Measurements from ENCODE around the gene FAIM2.

FAIM2 gene

DNA sequence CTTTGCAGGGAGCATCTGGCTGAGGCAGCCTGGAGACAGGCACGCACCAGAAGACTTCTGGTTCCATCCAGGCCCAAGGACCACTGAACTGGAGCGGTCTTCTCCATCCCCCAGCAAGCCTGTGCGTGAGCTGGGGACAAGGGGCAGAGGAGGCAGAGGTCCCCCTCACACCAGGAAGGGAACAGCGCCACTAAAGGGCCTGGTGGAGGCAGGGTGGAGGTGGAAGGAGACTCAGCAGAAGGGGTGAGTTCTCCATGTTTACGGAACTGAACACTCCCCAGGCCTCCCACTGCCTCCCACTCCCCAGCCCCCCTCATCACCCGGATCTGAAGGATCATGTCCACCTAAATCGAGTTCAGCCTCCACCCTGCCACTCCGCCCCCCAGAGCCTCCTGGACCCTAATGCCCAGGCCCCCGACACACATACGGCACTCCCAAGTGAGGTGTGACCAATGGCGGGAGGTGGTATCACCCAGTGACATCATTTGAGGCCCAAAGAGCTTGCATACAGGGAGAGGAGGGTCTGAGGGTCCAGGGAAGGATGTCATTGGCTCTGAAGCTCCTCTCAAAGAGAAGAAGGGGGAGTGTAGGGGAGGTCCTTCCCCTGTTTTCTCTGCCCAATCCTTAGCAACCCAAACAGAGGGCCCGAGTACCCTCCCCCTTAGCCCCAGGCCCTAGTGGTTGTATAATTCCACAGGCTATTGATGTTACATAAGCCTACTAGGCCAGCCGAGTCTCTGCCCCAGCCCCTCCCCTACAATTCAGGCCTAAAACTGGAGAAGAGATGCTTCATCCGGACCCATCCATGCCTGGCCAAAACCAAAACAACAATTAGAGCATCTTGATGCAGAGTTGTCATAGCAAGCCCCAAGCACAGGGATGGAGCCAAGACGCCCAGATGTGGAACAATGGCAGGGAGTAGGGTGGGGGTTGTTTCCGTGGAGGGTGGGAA, 1.0 kb downstream of the FAIM2 start:
- Histone ChIP-seq H3K9ac (ENCODE audit: low read depth, low read length) (no peak overlapping the region), H3K27me3 (ENCODE audit: insufficient read depth, low read length) (peaks cover 25% of the 10 kb centered on the region), H3K36me3 (ENCODE audit: insufficient read depth, low read length) (no peaks in the 10 kb centered on the region), H3K4me1 (ENCODE audit: insufficient read depth, low read length) (0 out of 2 replicates have a peak, but pooled peaks cover 4% of the 10 kb centered on the region), H3K27ac (ENCODE audit: low read depth, low read length) (no peak overlapping the region), H3K9me3 (ENCODE audit: insufficient read depth, low read depth, low read length) (no peaks in the 10 kb centered on the region), H3K4me3 (ENCODE audit: low read length) (no peak overlapping the region)
- 82% methylated on average over 15 of the region's 16 CpGs for WGBS

DNA sequence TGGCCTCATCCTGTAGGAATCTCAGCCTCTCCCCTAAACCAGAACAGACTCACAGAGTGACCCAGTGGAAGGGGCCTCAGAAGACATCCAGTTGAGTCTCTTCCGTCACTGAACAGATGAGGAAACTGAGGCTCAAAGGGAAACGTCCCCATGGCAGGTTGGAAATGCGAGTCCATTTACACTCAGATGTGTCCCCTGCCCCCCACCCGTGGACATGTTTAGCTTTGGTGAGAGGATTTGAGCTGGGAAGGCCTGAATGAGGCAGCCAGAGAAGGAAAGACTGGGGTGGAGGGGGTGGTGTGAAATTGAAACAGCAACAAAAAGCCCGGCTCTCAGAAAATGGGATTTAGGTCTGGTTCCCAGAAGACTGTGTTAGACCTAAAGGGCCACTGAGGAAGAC, 1.7 kb downstream of the FAIM2 start:
- H3K9me3 ChIP-seq (ENCODE audit: insufficient read depth, low read depth, low read length), result no peaks in the 10 kb centered on the region
- peaks cover 25% of the 10 kb centered on the region for H3K27me3 ChIP-seq (ENCODE audit: insufficient read depth, low read length)
- 0 out of 2 replicates have a peak, but pooled peaks cover 4% of the 10 kb centered on the region for H3K4me1 ChIP-seq (ENCODE audit: insufficient read depth, low read length)
- no peak overlapping the region for H3K4me3 ChIP-seq (ENCODE audit: low read length)
- H3K27ac ChIP-seq (ENCODE audit: low read depth, low read length), result no peak overlapping the region
- WGBS, result 94% methylated on average over 5 of the region's 5 CpGs
- H3K36me3 ChIP-seq (ENCODE audit: insufficient read depth, low read length), result no peaks in the 10 kb centered on the region
- no peak overlapping the region for H3K9ac ChIP-seq (ENCODE audit: low read depth, low read length)

DNA sequence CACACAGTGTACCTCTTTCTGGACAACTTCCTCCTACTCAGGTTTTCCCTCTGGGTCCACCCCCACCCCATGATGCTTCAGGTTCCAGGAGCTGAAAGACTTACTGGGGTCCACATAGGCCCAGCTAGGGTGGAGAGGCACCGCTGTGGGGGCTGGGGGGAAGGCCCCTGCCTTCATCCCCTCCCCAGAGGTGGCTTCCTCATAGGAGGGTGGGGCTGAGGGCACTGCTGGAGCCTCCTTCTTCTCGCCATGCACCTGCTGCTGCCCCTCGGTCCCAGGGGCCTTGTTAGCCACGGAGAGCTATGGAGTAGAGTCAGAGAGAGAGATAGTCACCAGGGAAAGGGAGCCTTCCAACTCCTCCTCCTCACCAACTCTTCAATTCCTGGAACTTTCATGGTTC, 2.7 kb downstream of the FAIM2 start:
- H3K9me3 ChIP-seq (ENCODE audit: insufficient read depth, low read depth, low read length), result no peaks in the 10 kb centered on the region
- no peak overlapping the region for H3K4me3 ChIP-seq (ENCODE audit: low read length)
- no peak overlapping the region for H3K9ac ChIP-seq (ENCODE audit: low read depth, low read length)
- 93% methylated on average over 3 of the region's 4 CpGs for WGBS
- H3K27ac ChIP-seq (ENCODE audit: low read depth, low read length), result no peak overlapping the region
- peaks cover 25% of the 10 kb centered on the region for H3K27me3 ChIP-seq (ENCODE audit: insufficient read depth, low read length)
- no peaks in the 10 kb centered on the region for H3K36me3 ChIP-seq (ENCODE audit: insufficient read depth, low read length)
- 0 out of 2 replicates have a peak, but pooled peaks cover 4% of the 10 kb centered on the region for H3K4me1 ChIP-seq (ENCODE audit: insufficient read depth, low read length)

DNA sequence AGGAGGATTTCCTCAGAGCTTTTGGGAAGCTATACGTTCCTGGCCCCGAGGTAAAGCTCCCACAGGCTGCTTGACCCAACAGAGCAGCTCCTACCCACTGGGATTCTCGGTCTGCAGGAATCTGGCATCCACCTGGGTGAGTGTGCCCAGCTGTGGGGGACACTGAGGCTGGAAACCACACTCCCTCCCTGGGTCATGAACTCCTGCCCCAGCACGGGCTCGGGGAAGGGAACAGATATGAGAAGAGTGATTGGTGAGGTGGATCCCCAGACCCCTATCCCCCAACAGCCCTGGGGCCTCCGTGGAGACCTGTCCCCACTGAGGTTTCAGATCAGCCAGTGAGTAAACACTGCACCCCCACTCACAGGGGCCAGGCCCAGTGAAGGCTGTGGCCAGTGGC, 3.3 kb downstream of the FAIM2 start:
- no peak overlapping the region for H3K4me3 ChIP-seq (ENCODE audit: low read length)
- H3K27me3 ChIP-seq (ENCODE audit: insufficient read depth, low read length), result peaks cover 25% of the 10 kb centered on the region
- 77% methylated on average over 4 of the region's 6 CpGs for WGBS
- no peaks in the 10 kb centered on the region for H3K36me3 ChIP-seq (ENCODE audit: insufficient read depth, low read length)
- 0 out of 2 replicates have a peak, but pooled peaks cover 4% of the 10 kb centered on the region for H3K4me1 ChIP-seq (ENCODE audit: insufficient read depth, low read length)
- no peak overlapping the region for H3K9ac ChIP-seq (ENCODE audit: low read depth, low read length)
- no peak overlapping the region for H3K27ac ChIP-seq (ENCODE audit: low read depth, low read length)
- no peaks in the 10 kb centered on the region for H3K9me3 ChIP-seq (ENCODE audit: insufficient read depth, low read depth, low read length)

DNA sequence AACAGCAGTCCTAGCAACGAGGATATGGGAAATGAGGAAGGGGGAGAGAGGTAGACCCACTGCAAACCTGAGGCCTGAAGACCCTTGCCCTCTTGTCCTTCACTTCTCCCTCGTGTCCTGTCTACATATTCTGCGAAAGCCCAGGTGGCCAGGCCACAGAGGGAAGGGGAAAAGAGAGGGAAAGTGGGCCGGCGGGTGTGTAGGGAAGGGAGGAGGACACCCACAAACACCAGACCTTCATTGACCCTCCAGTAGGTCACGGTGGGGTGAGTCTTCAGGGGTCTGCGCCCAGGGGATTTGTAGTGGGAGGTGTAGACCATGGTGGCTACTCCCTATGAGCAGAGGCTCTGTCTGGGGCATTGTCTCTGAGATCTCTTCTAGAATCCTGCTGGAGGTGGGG, 3.8 kb downstream of the FAIM2 start:
- Histone ChIP-seq H3K27ac (ENCODE audit: low read depth, low read length) (no peak overlapping the region), H3K9me3 (ENCODE audit: insufficient read depth, low read depth, low read length) (no peaks in the 10 kb centered on the region), H3K9ac (ENCODE audit: low read depth, low read length) (no peak overlapping the region), H3K4me3 (ENCODE audit: low read length) (no peak overlapping the region), H3K36me3 (ENCODE audit: insufficient read depth, low read length) (no peaks in the 10 kb centered on the region), H3K27me3 (ENCODE audit: insufficient read depth, low read length) (peaks cover 23% of the 10 kb centered on the region), H3K4me1 (ENCODE audit: insufficient read depth, low read length) (0 out of 2 replicates have a peak, but pooled peaks cover 4% of the 10 kb centered on the region)
- 83% methylated on average over 5 of the region's 7 CpGs for WGBS

DNA sequence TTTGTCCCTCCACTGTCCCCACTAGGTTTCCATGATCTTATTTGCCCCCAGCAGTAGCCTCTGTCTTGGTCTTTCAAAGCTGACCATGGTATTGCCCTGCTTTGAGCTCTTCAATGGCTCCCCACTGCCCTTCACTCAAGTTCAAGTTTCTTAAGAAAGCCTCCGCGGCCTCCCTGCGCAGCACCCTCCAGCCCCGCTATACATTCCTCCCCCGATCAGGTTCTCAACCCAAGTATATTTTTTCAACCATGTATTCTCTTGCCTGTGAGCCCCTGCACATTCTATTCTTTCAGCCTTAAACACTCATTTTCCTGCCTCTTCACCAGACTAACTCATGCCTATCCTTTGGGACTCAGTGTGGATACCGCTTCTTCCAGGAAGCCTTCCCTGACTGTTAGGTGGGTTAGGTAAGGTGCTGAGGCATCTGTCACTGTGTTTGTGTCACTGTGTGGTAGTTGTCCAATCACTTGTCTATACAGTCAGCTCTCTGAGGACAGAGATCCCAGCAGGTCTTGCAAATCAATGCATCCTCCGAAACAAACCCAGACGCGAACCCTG, 4.3 kb downstream of the FAIM2 start:
- WGBS, result 91% methylated on average over 9 of the region's 9 CpGs
- Histone ChIP-seq H3K27ac (ENCODE audit: low read depth, low read length) (no peak overlapping the region), H3K36me3 (ENCODE audit: insufficient read depth, low read length) (no peaks in the 10 kb centered on the region), H3K27me3 (ENCODE audit: insufficient read depth, low read length) (peaks cover 18% of the 10 kb centered on the region), H3K9ac (ENCODE audit: low read depth, low read length) (no peak overlapping the region), H3K9me3 (ENCODE audit: insufficient read depth, low read depth, low read length) (no peaks in the 10 kb centered on the region), H3K4me3 (ENCODE audit: low read length) (no peak overlapping the region), H3K4me1 (ENCODE audit: insufficient read depth, low read length) (peaks cover 8% of the 10 kb centered on the region; the same call in 1 of the 2 replicates)

DNA sequence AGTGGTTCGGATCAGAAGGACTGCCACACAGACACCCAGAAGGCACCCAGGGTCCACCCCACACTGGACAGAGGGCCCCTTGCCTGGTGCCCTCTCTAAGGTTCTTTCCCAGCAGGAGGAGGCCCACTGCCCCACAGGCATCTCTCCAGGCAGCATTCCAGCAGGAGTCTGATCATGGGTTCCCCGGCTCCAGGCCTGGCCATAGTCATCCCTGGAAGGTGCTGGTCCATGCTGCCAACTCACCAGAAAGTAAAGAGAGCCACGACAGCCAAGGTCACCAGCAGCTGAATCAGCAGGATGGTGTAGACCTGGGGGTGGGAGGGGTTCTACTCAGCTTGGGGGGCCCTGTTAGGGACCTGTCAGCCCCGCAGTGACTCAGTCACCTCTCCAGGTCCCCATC, 6.4 kb downstream of the FAIM2 start:
- Histone ChIP-seq H3K27me3 (ENCODE audit: insufficient read depth, low read length) (no peaks in the 10 kb centered on the region), H3K4me1 (ENCODE audit: insufficient read depth, low read length) (peaks cover 9% of the 10 kb centered on the region; the same call in 1 of the 2 replicates), H3K9me3 (ENCODE audit: insufficient read depth, low read depth, low read length) (no peaks in the 10 kb centered on the region), H3K4me3 (ENCODE audit: low read length) (no peak overlapping the region), H3K36me3 (ENCODE audit: insufficient read depth, low read length) (no peaks in the 10 kb centered on the region), H3K27ac (ENCODE audit: low read depth, low read length) (no peak overlapping the region), H3K9ac (ENCODE audit: low read depth, low read length) (no peak overlapping the region)
- WGBS, result 94% methylated on average over 4 of the region's 4 CpGs

DNA sequence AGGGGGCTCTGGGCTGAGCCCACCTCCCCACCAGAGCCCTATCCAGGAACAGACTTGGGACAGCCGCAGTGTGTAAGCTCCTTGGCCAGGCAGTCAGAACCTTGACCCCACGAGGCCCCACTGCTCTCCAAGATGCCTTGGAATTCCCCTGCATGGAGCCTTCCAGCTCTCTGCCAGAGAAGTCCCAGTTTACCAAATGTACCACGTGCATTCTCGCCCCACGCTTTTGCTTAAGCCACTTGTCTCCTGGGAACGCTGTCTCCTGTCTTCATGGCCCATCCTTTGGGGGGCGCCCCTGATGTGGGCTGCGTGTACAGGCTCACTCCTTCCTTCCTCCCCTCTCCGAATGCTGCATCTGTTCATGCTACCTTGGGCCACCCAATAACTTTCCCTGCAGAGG, 7.9 kb downstream of the FAIM2 start:
- Histone ChIP-seq H3K27me3 (ENCODE audit: insufficient read depth, low read length) (no peaks in the 10 kb centered on the region), H3K27ac (ENCODE audit: low read depth, low read length) (no peak overlapping the region), H3K9ac (ENCODE audit: low read depth, low read length) (no peak overlapping the region), H3K4me1 (ENCODE audit: insufficient read depth, low read length) (peaks cover 9% of the 10 kb centered on the region; the same call in 1 of the 2 replicates), H3K4me3 (ENCODE audit: low read length) (no peak overlapping the region), H3K36me3 (ENCODE audit: insufficient read depth, low read length) (no peaks in the 10 kb centered on the region), H3K9me3 (ENCODE audit: insufficient read depth, low read depth, low read length) (no peaks in the 10 kb centered on the region)
- WGBS, result 86% methylated on average over 9 of the region's 9 CpGs

DNA sequence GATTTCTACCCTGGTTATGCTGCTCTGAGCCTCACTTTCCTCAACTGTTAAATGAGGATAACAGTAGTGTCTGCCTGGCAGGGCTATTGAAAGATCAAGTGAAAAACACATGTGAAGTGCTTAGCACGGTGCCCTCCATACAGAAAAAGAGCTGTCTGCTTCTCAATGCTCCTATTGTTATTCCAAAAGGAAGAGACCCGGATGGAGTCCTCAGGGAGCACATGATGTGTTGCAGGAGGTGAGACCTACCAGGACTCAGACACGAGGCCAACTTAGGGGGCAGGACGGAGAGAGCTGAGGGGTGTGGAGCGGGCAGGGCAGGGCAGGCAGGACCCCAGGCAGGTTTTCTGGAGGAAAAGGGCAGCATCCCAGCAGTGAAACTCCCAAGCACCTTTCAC, 8.9 kb downstream of the FAIM2 start:
- Histone ChIP-seq H3K27me3 (ENCODE audit: insufficient read depth, low read length) (no peaks in the 10 kb centered on the region), H3K9ac (ENCODE audit: low read depth, low read length) (no peak overlapping the region), H3K4me1 (ENCODE audit: insufficient read depth, low read length) (peaks cover 9% of the 10 kb centered on the region; the same call in 1 of the 2 replicates), H3K27ac (ENCODE audit: low read depth, low read length) (no peak overlapping the region), H3K36me3 (ENCODE audit: insufficient read depth, low read length) (no peaks in the 10 kb centered on the region), H3K4me3 (ENCODE audit: low read length) (no peak overlapping the region), H3K9me3 (ENCODE audit: insufficient read depth, low read depth, low read length) (no peaks in the 10 kb centered on the region)
- WGBS, result 58% methylated on average over 5 of the region's 5 CpGs

DNA sequence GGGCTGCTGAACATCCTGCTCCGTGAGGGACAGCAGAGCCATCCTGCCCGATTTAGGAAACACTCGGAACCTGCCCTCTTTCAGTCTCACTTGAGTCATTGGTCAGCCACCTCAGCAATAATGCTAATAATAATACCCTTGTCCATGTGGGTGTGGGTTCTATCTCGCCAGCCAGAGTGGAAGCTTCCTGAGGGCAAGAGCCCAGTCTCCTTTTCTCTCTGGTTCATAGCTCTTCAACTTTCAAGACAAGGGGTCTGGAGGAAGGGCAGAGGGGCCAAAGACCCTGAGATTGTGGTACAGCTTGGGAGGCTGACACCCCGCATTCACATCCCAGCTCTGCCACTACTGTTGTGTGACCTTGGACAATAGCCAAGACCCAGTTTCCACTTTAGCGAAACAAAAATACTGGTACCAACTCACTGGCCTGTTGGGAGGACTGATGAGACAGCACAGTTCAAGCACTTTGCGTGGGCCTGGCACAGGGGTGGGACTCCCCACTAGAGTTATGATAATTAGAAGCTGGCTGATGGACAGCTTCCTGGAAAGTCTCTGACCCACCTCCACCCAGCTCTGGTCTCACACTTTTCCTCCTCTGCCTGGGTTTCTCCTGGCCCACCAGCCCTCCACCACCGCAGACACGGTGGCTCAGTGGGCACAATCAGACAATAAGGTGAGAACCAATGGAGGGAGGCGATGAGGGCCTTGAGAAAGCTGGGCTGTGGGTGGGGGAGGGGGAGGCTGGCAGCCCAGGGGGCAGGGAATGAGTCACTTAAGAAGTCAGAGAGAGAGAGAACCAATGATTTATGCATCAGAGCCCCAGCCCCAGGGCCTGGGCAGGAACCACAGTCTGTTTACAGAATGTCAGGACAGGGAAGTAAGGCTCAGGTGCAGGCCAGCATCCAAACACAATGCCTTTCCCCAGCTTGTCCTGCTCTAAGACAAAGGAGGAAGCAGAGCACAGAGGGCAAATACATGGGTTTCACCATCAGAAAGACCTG, 9.6 kb downstream of the FAIM2 start:
- Histone ChIP-seq H3K4me1 (ENCODE audit: insufficient read depth, low read length) (peaks cover 9% of the 10 kb centered on the region; the same call in 1 of the 2 replicates), H3K27ac (ENCODE audit: low read depth, low read length) (no peak overlapping the region), H3K27me3 (ENCODE audit: insufficient read depth, low read length) (no peaks in the 10 kb centered on the region), H3K4me3 (ENCODE audit: low read length) (no peak overlapping the region), H3K9me3 (ENCODE audit: insufficient read depth, low read depth, low read length) (no peaks in the 10 kb centered on the region), H3K36me3 (ENCODE audit: insufficient read depth, low read length) (no peaks in the 10 kb centered on the region), H3K9ac (ENCODE audit: low read depth, low read length) (no peak overlapping the region)
- WGBS, result 84% methylated on average over 10 of the region's 10 CpGs

All from HUES64 (cell line).